GM19452 (cell line): Measurements from ENCODE around the gene AAMP.
A peak's percentile ranks its signal among the peaks of the same experiment; 100 is the strongest.
"Not testable (repeated sequence)": the region's sequence is repeated elsewhere in the genome, so short reads cannot be mapped to it uniquely, and the experiment has no call there.

ENCODE experiments used
- ATAC-seq: cut with Tn5 transposase; IDR thresholded peaks from one replicate; pipeline ENCODE4 v1.9.1; 2021; ENCODE audit not compliant: unreplicated experiment

The AAMP gene

GRCh38 chr2:218269900-218270720, at the start of gene AAMP, which contains the start of gene PNKD:
Gene AAMP, minus strand, starts transcription at chr2:218270137. Its CDS starts 51 bp downstream, at chr2:218270086.
Gene PNKD, plus strand, starts transcription at chr2:218270519. Its CDS starts 17 bp downstream, at chr2:218270536.
- ATAC-seq: peak; percentile 89

GRCh38 chr2:218318241-218318640, 48.3 kb upstream of the AAMP start:
- ATAC-seq: no peak

GRCh38 chr2:218317835-218318234, 47.9 kb upstream of the AAMP start:
- ATAC-seq: no peak

- no peak for ATAC-seq
These were observed 47.3 kb upstream of the AAMP start for GRCh38 chr2:218317303-218317630.

- no peak for ATAC-seq
These were observed 45.5 kb upstream of the AAMP start for GRCh38 chr2:218315397-218315796.

- not testable (repeated sequence) for ATAC-seq
These were observed 44.8 kb upstream of the AAMP start for GRCh38 chr2:218314764-218315163.

- ATAC-seq: no peak
These were observed 43.4 kb upstream of the AAMP start for GRCh38 chr2:218313356-218313755.

- ATAC-seq: no peak
These were observed 42.4 kb upstream of the AAMP start for GRCh38 chr2:218312267-218312756.

GRCh38 chr2:218311541-218312266, 41.8 kb upstream of the AAMP start:
- ATAC-seq: not testable (repeated sequence)

- ATAC-seq: no peak
These were observed 41.1 kb upstream of the AAMP start for GRCh38 chr2:218310853-218311540.

- no peak for ATAC-seq
These were observed 37.6 kb upstream of the AAMP start for GRCh38 chr2:218307415-218308090.

GRCh38 chr2:218306184-218306920, 36.4 kb upstream of the AAMP start:
- no peak for ATAC-seq

GRCh38 chr2:218305383-218305782, 35.4 kb upstream of the AAMP start:
- ATAC-seq: no peak

GRCh38 chr2:218301176-218301819, 31.4 kb upstream of the AAMP start:
- ATAC-seq: no peak

- ATAC-seq: no peak
These were observed 30.2 kb upstream of the AAMP start for GRCh38 chr2:218300141-218300540.

GRCh38 chr2:218298314-218298875, 28.5 kb upstream of the AAMP start:
- ATAC-seq: no peak

GRCh38 chr2:218296847-218297246, 26.9 kb upstream of the AAMP start:
- ATAC-seq: no peak

- no peak for ATAC-seq
These were observed 26.3 kb upstream of the AAMP start for GRCh38 chr2:218296200-218296599.

GRCh38 chr2:218295029-218295428, 25.1 kb upstream of the AAMP start:
- ATAC-seq: no peak
